ENCODE data around the gene ATP5PD.
A peak's percentile ranks its signal among the peaks of the same experiment; 100 is the strongest.

ATP5PD gene

DNA sequence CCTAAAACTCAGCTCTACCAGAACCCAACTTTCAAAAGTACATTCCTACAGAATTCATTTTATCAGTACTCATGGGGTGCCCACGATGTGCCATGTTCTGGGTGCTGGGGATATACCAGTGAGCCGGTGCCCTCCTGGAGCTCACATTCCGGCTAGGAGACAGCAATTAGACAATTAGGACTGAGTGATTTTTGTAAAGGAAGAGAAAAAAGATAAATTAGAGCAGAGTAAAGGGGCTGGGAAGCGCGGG lies 34.7 kb downstream of the ATP5PD start:
- peak overlapping the region; percentile 89 for H4K8ac ChIP-seq (ENCODE audit: low read length)
- H3K4me3 ChIP-seq (ENCODE audit: insufficient read depth in 1 of 2, low read depth in 1 of 2, low read length in 2 of 2), result peak overlapping the region; percentile 82 to 93
- H2BK12ac ChIP-seq (ENCODE audit: low read length in 2 of 2), result no peak overlapping the region
- peak overlapping the region; percentile 77 for H3K27ac ChIP-seq (ENCODE audit: low read length, poor library complexity, severe bottlenecking)
- H3K9ac ChIP-seq (ENCODE audit: low read length), result peak overlapping the region; percentile 98
- peaks cover 20% of the 10 kb centered on the region for H3K79me1 ChIP-seq (replicated peaks; ENCODE audit: low read length, poor library complexity, severe bottlenecking)
- H3K4ac ChIP-seq (ENCODE audit: low read depth in 1 of 2, low read length in 2 of 2), result peak overlapping the region; percentile 53 to 88
- H2AK5ac ChIP-seq (ENCODE audit: low read length, severe bottlenecking), result peak overlapping the region; percentile 44
- no peaks in the 10 kb centered on the region for H3K27me3 ChIP-seq (ENCODE audit: control insufficient read depth in 1 of 2, insufficient read depth in 1 of 2, low read length in 2 of 2)
- no peak overlapping the region for H3K23ac ChIP-seq (ENCODE audit: low read length in 2 of 2)
- H4K91ac ChIP-seq (ENCODE audit: low read length), result no peak overlapping the region
- H3K14ac ChIP-seq (ENCODE audit: low read length in 2 of 2), result no peak overlapping the region
- no peak overlapping the region for H2BK120ac ChIP-seq (ENCODE audit: low read depth, low read length)
- H3K36me3 ChIP-seq (ENCODE audit: control insufficient read depth in 1 of 2, insufficient read depth in 2 of 2, low read depth in 1 of 2, low read length in 2 of 2), result peaks cover 7% of the 10 kb centered on the region in 2 experiments
- H3K9me3 ChIP-seq (ENCODE audit: control insufficient read depth, low read length), result no peaks in the 10 kb centered on the region
- H2BK15ac ChIP-seq (ENCODE audit: low read depth, poor library complexity, severe bottlenecking), result no peak overlapping the region
- WGBS, result 46% methylated on average over 5 of the region's 5 CpGs
- peak overlapping the region; percentile 46 for H2BK5ac ChIP-seq (ENCODE audit: low read depth, low read length, poor library complexity, severe bottlenecking)
- H2AFZ ChIP-seq (ENCODE audit: low read depth, low read length), result peak overlapping the region; percentile 90
- DNase-seq, result no peak
- H3K18ac ChIP-seq (ENCODE audit: low read depth in 1 of 2, low read length in 2 of 2), result peak overlapping the region; percentile 79 to 91
- peaks cover 12% of the 10 kb centered on the region for H3K4me1 ChIP-seq (ENCODE audit: control insufficient read depth, insufficient read depth, low read depth, low read length)
- peak overlapping the region; percentile 77 for H3K4me2 ChIP-seq (ENCODE audit: low read length, poor library complexity, severe bottlenecking)

DNA sequence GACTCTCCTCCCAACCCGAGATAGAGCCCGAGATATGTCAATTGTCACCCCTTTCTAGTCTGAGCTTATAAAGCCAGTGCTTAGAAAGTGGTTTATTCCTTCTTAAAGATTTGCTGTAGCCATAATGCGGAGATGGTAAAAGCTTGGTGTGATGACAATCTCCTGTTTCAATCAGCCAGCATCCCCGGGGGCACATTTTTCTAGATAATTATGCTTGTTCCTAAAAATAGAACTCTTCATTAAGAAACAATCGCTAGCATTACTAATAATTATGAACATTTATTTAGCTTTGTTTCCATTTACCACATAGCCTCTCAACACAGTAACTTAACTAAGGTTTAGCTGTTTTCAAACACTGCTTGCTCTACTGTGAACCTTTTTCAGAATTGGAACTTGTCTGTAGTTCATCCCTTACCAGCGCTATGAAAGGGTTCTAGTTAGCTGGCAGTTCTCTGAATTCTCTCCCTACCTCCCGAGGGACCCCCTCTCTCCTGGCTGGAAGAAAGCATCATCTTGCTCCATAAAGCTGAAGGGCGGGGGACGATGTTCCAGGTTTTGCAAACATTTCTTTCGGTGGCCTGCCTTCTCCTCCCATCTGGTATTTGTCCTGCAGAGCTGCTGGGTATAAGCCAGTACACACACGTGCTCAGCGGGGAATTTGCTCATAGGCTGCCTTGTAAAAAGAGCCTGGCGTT lies 35.2 kb downstream of the ATP5PD start:
- H3K14ac ChIP-seq (ENCODE audit: low read length in 2 of 2), result no peak overlapping the region
- H3K18ac ChIP-seq (ENCODE audit: low read depth in 1 of 2, low read length in 2 of 2), result peak overlapping the region in 1 of 2 experiments; percentile 91
- H3K27ac ChIP-seq (ENCODE audit: low read length, poor library complexity, severe bottlenecking), result peak overlapping the region; percentile 77
- WGBS, result 84% methylated on average over 12 of the region's 13 CpGs
- H2BK120ac ChIP-seq (ENCODE audit: low read depth, low read length), result peak overlapping the region; percentile 27
- DNase-seq, result peak; percentile 44
- no peak overlapping the region for H2AK5ac ChIP-seq (ENCODE audit: low read length, severe bottlenecking)
- no peaks in the 10 kb centered on the region for H3K9me3 ChIP-seq (ENCODE audit: control insufficient read depth, low read length)
- H4K8ac ChIP-seq (ENCODE audit: low read length), result peak overlapping the region; percentile 89
- H3K23ac ChIP-seq (ENCODE audit: low read length in 2 of 2), result no peak overlapping the region
- peak overlapping the region; percentile 98 for H3K9ac ChIP-seq (ENCODE audit: low read length)
- peak overlapping the region; percentile 77 for H3K4me2 ChIP-seq (ENCODE audit: low read length, poor library complexity, severe bottlenecking)
- no peak overlapping the region for H2BK12ac ChIP-seq (ENCODE audit: low read length in 2 of 2)
- H3K27me3 ChIP-seq (ENCODE audit: control insufficient read depth in 1 of 2, insufficient read depth in 1 of 2, low read length in 2 of 2), result no peaks in the 10 kb centered on the region
- H2AFZ ChIP-seq (ENCODE audit: low read depth, low read length), result peak overlapping the region; percentile 90
- H3K4me1 ChIP-seq (ENCODE audit: control insufficient read depth, insufficient read depth, low read depth, low read length), result peaks cover 12% of the 10 kb centered on the region
- peaks cover 3 to 6% of the 10 kb centered on the region in 2 experiments for H3K36me3 ChIP-seq (ENCODE audit: control insufficient read depth in 1 of 2, insufficient read depth in 2 of 2, low read depth in 1 of 2, low read length in 2 of 2)
- no peak overlapping the region for H4K91ac ChIP-seq (ENCODE audit: low read length)
- no peak overlapping the region for H2BK5ac ChIP-seq (ENCODE audit: low read depth, low read length, poor library complexity, severe bottlenecking)
- peaks cover 18% of the 10 kb centered on the region for H3K79me1 ChIP-seq (replicated peaks; ENCODE audit: low read length, poor library complexity, severe bottlenecking)
- no peak overlapping the region for H2BK15ac ChIP-seq (ENCODE audit: low read depth, poor library complexity, severe bottlenecking)
- H3K4ac ChIP-seq (ENCODE audit: low read depth in 1 of 2, low read length in 2 of 2), result peak overlapping the region; percentile 53 to 88
- peak overlapping the region in 1 of 2 experiments; percentile 93 for H3K4me3 ChIP-seq (ENCODE audit: insufficient read depth in 1 of 2, low read depth in 1 of 2, low read length in 2 of 2)

DNA sequence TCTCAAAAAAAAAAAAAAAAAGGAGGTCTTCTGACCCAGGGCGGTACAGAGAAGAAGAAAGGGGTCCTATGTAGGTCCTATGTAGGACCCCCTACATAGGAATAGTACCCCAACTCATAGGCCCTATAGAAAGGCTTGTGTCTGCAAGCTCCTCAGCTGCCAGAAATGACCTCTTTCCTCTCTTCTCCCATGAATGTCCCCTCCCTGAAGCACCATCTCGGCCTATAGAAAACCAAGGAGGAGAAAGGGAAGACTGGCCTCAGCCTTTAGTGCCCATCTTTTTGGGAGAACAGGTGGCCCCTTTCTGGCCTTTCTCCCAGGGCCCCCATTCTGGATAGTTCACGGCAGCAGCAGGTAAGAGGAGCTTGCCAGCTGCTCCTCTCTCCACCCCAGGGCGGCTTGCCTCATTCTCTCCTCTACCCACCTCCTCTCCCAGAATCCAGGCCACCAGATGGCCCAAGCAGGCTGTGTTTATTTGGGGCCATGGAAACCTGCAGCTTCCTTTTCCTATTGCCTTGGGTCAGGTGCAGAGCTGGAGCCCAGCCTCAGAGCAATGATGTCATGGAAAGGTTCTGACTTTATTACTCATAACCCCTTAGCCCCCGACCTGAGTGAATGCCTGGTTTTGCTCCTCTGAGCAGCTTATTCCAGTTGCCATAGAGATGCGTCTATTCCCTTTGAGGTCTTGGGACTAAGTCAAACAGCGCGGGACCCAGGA lies 35.9 kb downstream of the ATP5PD start:
- Histone ChIP-seq H3K14ac (ENCODE audit: low read length in 2 of 2) (no peak overlapping the region), H2BK120ac (ENCODE audit: low read depth, low read length) (no peak overlapping the region), H3K4ac (ENCODE audit: low read depth in 1 of 2, low read length in 2 of 2) (no peak overlapping the region), H2AK5ac (ENCODE audit: low read length, severe bottlenecking) (no peak overlapping the region), H3K4me2 (ENCODE audit: low read length, poor library complexity, severe bottlenecking) (no peak overlapping the region), H2BK5ac (ENCODE audit: low read depth, low read length, poor library complexity, severe bottlenecking) (no peak overlapping the region), H3K18ac (ENCODE audit: low read depth in 1 of 2, low read length in 2 of 2) (no peak overlapping the region), H2AFZ (ENCODE audit: low read depth, low read length) (no peak overlapping the region), H3K9ac (ENCODE audit: low read length) (peak overlapping the region; percentile 98), H3K9me3 (ENCODE audit: control insufficient read depth, low read length) (no peaks in the 10 kb centered on the region), H3K27me3 (ENCODE audit: control insufficient read depth in 1 of 2, insufficient read depth in 1 of 2, low read length in 2 of 2) (no peaks in the 10 kb centered on the region), H2BK12ac (ENCODE audit: low read length in 2 of 2) (no peak overlapping the region), H4K8ac (ENCODE audit: low read length) (peak overlapping the region; percentile 30), H3K79me1 (replicated peaks; ENCODE audit: low read length, poor library complexity, severe bottlenecking) (peaks cover 15% of the 10 kb centered on the region), H3K4me1 (ENCODE audit: control insufficient read depth, insufficient read depth, low read depth, low read length) (peaks cover 10% of the 10 kb centered on the region), H3K27ac (ENCODE audit: low read length, poor library complexity, severe bottlenecking) (no peak overlapping the region), H2BK15ac (ENCODE audit: low read depth, poor library complexity, severe bottlenecking) (no peak overlapping the region), H4K91ac (ENCODE audit: low read length) (no peak overlapping the region), H3K4me3 (ENCODE audit: insufficient read depth in 1 of 2, low read depth in 1 of 2, low read length in 2 of 2) (no peak overlapping the region), H3K36me3 (ENCODE audit: control insufficient read depth in 1 of 2, insufficient read depth in 2 of 2, low read depth in 1 of 2, low read length in 2 of 2) (peaks cover 3 to 4% of the 10 kb centered on the region in 2 experiments), H3K23ac (ENCODE audit: low read length in 2 of 2) (no peak overlapping the region)
- DNase-seq, result peak; percentile 87
- WGBS, result 79% methylated on average over 8 of the region's 8 CpGs

DNA sequence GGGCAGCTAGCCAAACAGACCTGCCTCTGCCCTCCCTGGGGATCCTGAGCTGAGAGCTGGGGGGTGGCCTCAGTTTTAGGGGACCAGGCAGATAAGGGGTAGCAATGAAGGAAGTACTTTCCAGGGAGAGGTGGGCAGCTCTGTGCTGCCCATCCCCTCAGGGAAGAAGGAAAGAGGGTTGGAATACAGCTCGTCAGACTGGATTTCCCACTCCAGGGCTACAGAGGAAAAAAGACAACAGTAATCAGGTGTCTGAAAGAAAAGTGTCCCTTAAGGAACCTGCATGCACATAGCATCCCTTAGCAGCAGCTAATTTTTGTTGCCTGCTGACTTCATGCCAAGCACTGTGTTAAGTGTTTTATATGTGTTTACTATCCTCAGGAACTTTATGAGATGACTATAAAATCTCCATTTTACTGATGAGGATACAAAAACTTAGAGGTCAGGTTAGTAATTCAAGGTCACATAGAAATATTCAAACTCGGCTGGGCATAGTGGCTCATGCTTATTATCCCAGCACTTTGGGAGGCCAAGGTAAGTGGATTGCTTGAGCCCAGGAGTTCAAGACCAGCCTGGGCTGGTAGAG lies 37.5 kb downstream of the ATP5PD start:
- Histone ChIP-seq H2BK120ac (ENCODE audit: low read depth, low read length) (no peak overlapping the region), H2BK5ac (ENCODE audit: low read depth, low read length, poor library complexity, severe bottlenecking) (no peak overlapping the region), H2AK5ac (ENCODE audit: low read length, severe bottlenecking) (no peak overlapping the region), H3K4me1 (ENCODE audit: control insufficient read depth, insufficient read depth, low read depth, low read length) (peaks cover 10% of the 10 kb centered on the region), H3K23ac (ENCODE audit: low read length in 2 of 2) (no peak overlapping the region), H3K18ac (ENCODE audit: low read depth in 1 of 2, low read length in 2 of 2) (no peak overlapping the region), H2BK15ac (ENCODE audit: low read depth, poor library complexity, severe bottlenecking) (no peak overlapping the region), H3K4me2 (ENCODE audit: low read length, poor library complexity, severe bottlenecking) (no peak overlapping the region), H3K79me1 (replicated peaks; ENCODE audit: low read length, poor library complexity, severe bottlenecking) (peaks cover 8% of the 10 kb centered on the region), H2BK12ac (ENCODE audit: low read length in 2 of 2) (no peak overlapping the region), H3K14ac (ENCODE audit: low read length in 2 of 2) (no peak overlapping the region), H4K8ac (ENCODE audit: low read length) (no peak overlapping the region), H3K9me3 (ENCODE audit: control insufficient read depth, low read length) (no peaks in the 10 kb centered on the region), H4K91ac (ENCODE audit: low read length) (no peak overlapping the region), H3K4ac (ENCODE audit: low read depth in 1 of 2, low read length in 2 of 2) (no peak overlapping the region), H3K9ac (ENCODE audit: low read length) (no peak overlapping the region), H2AFZ (ENCODE audit: low read depth, low read length) (no peak overlapping the region), H3K27me3 (ENCODE audit: control insufficient read depth in 1 of 2, insufficient read depth in 1 of 2, low read length in 2 of 2) (no peaks in the 10 kb centered on the region), H3K36me3 (ENCODE audit: control insufficient read depth in 1 of 2, insufficient read depth in 2 of 2, low read depth in 1 of 2, low read length in 2 of 2) (peaks cover 17 to 19% of the 10 kb centered on the region in 2 experiments), H3K4me3 (ENCODE audit: insufficient read depth in 1 of 2, low read depth in 1 of 2, low read length in 2 of 2) (no peak overlapping the region), H3K27ac (ENCODE audit: low read length, poor library complexity, severe bottlenecking) (no peak overlapping the region)
- WGBS, result 100% methylated on average over 2 of the region's 2 CpGs
- DNase-seq, result no peak
